Astrocyte of the hippocampus (primary cell): ENCODE measurements around the gene ZDHHC1.

Experiments used
- DNase-seq: peaks from one replicate; pipeline ENCODE4 v3.0.0; 2011; ENCODE audit warnings: low read depth, low spot score

The ZDHHC1 gene

GRCh38 chr16:67448580-67448979 lies 32.3 kb upstream of the ZDHHC1 start:
- no peak for DNase-seq

GRCh38 chr16:67447508-67448076 lies 31.3 kb upstream of the ZDHHC1 start:
- no peak for DNase-seq

- no peak for DNase-seq
Observed at GRCh38 chr16:67446968-67447507, 30.8 kb upstream of the ZDHHC1 start.

- DNase-seq, result no peak
Observed at GRCh38 chr16:67445913-67446907, 29.9 kb upstream of the ZDHHC1 start.

GRCh38 chr16:67445441-67445912 lies 29.2 kb upstream of the ZDHHC1 start:
- no peak for DNase-seq

GRCh38 chr16:67445126-67445426 lies 28.8 kb upstream of the ZDHHC1 start:
- no peak for DNase-seq

- peak; percentile 33 for DNase-seq
Observed at GRCh38 chr16:67444259-67445125, 28.2 kb upstream of the ZDHHC1 start.

GRCh38 chr16:67443265-67443664 lies 27.0 kb upstream of the ZDHHC1 start:
- no peak for DNase-seq

GRCh38 chr16:67442581-67443255 lies 26.4 kb upstream of the ZDHHC1 start:
- DNase-seq, result no peak

- DNase-seq, result no peak
Observed at GRCh38 chr16:67441907-67442306, 25.6 kb upstream of the ZDHHC1 start.

- DNase-seq, result no peak
Observed at GRCh38 chr16:67441271-67441753, 25.0 kb upstream of the ZDHHC1 start.

GRCh38 chr16:67438824-67439393 lies 22.6 kb upstream of the ZDHHC1 start:
- DNase-seq, result no peak

GRCh38 chr16:67438098-67438791 lies 22.0 kb upstream of the ZDHHC1 start:
- DNase-seq, result no peak

GRCh38 chr16:67437513-67437912 lies 21.2 kb upstream of the ZDHHC1 start:
- no peak for DNase-seq

- DNase-seq, result no peak
Observed at GRCh38 chr16:67436640-67437193, 20.4 kb upstream of the ZDHHC1 start.

- no peak for DNase-seq
Observed at GRCh38 chr16:67435758-67436164, 19.5 kb upstream of the ZDHHC1 start.

GRCh38 chr16:67433131-67433719 lies 16.9 kb upstream of the ZDHHC1 start:
- DNase-seq, result no peak

GRCh38 chr16:67432506-67432890 lies 16.2 kb upstream of the ZDHHC1 start:
- no peak for DNase-seq

- no peak for DNase-seq
Observed at GRCh38 chr16:67431775-67432505, 15.7 kb upstream of the ZDHHC1 start.
